ENCODE results near the gene SCAMP4.

- no peak for TF ChIP-seq POLR2A (IDR thresholded peaks at IDR 0.05)
- no peak for TF ChIP-seq CTCF (IDR thresholded peaks at IDR 0.05)
These were observed 50.9 kb downstream of the SCAMP4 start for GRCh38 chr19:1956122-1956494.
